Ovary (tissue), 3 donors: ENCODE results near the gene LCA5.

Experiments
- POLR2A ChIP-seq: fragments of 450-650 bp; IDR thresholded peaks from one replicate; pipeline ENCODE4 v1.6.1; 2017; ENCODE audit warnings: antibody characterized with exemption, mild to moderate bottlenecking, moderate library complexity
- TF ChIP-seq, protein P1 (sequence below), 3 donors: fragments of 450-650 bp in 2 of 3; fragments of 200-600 bp in 1 of 3; IDR thresholded peaks; one replicate each; pipeline versions ENCODE4 v1.5.1 to v1.8.0; 2016 to 2022; ENCODE audit warnings: antibody characterized with exemption in 3 of 3, mild to moderate bottlenecking in 1 of 3
- donor health status: DM: no; HTN: no; CAD: no.

DNA sequence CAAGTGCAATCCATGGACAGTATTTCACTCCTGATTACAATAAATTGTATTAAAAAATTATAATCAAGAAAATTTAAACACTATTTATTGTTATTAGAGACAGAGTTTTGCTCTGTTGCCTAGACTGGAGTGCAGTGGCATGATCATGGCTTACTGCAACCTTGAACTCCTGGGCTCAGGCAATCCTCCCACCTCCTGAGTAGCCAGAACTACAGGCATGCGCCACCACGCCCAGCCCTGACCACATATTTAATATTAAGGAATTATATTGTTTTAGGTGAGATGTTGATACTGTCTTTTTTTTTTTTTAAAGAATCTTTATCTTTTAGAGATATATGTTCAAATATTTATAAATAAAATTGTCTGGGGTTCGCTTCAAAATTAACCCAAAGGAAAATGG is 14.6 kb downstream of the LCA5 start:
- TF ChIP-seq, protein P1, sequence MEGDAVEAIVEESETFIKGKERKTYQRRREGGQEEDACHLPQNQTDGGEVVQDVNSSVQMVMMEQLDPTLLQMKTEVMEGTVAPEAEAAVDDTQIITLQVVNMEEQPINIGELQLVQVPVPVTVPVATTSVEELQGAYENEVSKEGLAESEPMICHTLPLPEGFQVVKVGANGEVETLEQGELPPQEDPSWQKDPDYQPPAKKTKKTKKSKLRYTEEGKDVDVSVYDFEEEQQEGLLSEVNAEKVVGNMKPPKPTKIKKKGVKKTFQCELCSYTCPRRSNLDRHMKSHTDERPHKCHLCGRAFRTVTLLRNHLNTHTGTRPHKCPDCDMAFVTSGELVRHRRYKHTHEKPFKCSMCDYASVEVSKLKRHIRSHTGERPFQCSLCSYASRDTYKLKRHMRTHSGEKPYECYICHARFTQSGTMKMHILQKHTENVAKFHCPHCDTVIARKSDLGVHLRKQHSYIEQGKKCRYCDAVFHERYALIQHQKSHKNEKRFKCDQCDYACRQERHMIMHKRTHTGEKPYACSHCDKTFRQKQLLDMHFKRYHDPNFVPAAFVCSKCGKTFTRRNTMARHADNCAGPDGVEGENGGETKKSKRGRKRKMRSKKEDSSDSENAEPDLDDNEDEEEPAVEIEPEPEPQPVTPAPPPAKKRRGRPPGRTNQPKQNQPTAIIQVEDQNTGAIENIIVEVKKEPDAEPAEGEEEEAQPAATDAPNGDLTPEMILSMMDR (IDR thresholded peaks at IDR 0.05) = no peak
- no peak for TF ChIP-seq POLR2A
